NCI-H345 treated with DMSO at 0.1 percent for 48 hours (cell line): ENCODE results near the gene CEP170.

ENCODE experiments used
- DNase-seq: peaks from one replicate; lab custom pipeline; 2025; ENCODE audit not compliant: unreplicated experiment; lab: John Stamatoyannopoulos, UW

CEP170 gene

GRCh38 chr1:243268751-243269460, 13.8 kb upstream of the CEP170 start:
- DNase-seq: no peak

DNA sequence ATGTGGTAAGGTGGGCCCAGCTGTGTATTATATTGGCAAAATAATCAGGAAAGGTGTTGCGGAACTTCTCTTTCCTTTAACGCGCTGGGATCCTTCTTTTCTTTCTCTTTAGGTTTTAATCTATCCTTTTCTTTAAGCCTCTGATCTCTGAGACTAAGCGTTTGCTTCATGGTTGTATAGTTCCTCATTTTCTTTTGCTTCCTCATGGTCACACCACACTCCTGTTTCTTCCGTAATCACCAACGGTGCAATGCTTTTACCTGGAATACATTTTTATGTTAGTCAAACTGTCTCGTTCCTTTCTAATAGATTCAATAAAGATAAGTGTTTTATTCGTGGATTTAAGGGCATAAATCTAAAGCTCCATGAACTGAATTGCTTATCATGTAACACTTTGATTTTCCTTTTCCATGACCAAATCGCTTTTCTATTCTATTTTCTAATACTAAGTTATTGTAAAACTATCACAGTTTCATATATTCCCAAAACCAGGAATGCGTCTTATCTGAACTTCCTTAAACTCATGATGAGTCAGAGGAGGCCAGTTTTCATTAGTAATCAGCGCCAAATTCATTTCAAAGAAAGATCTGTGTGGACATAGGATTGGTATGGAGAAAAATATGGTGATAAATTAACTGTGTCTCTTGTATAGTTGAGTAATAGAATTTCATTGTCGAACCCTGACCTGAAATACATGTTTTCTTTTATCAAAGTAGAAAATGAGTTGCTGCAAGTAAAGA, 13.0 kb upstream of the CEP170 start:
- DNase-seq: no peak

DNA sequence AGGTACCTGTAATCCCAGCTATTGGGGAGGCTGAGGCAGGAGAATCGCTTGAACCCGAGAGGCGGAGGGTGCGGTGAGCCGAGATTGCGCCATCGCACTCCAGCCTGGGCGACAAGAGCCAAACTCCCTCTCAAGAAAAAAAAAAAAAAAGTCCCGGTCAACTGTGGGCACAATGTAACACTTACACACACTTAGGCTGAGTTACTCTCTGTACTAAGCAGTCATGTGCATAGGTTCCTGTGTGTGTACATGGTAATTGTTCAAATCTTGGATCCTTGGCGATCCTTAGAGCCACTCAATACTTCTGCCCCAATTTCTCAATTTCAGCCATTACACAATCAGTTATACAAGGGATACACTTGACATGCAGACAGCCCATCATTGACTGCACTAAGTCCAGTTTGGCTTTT, 12.4 kb upstream of the CEP170 start:
- no peak for DNase-seq

- DNase-seq: no peak
These were observed 11.2 kb upstream of the CEP170 start for GRCh38 chr1:243266231-243266630.

GRCh38 chr1:243264717-243265116, 9.6 kb upstream of the CEP170 start:
- DNase-seq: no peak

DNA sequence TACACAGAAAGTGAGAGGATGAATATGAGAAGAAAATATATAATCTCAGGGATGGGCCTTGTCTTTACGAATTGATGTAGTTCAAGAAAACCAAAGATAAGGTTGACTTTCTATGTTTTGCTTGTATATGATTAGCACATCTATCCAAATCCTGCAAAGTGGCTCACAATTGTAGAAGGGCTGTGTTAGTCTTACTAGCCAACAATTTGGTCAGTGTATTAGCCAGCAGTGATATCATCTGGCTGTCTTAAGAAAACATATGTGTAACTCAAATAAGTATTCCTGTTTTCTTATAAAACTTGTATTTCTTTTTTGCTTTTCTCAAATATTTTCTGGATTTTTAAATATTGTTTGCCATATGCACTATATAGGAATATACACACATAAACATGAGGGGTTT, 6.3 kb upstream of the CEP170 start:
- DNase-seq: no peak

- no peak for DNase-seq
These were observed 5.3 kb upstream of the CEP170 start for GRCh38 chr1:243260221-243260880.

DNA sequence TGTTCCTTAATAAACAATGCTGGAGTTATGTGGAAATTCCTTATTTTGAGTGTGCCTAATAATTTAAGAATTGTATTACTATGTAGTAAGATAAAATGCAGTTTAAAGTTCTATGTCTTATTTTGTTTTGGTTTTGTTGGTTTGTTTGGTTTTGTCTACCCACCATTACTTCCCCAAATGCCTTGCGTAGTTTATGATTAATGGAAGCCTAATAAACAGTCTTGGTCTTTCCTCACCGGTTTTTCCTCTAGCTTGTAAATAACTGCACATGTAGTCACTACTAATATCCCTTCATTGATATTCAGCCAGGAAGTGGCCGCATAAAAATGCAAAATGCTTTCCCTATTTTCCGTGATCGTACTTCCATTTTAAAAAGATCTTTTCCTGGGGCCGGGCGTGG, 3.6 kb upstream of the CEP170 start:
- no peak for DNase-seq

DNA sequence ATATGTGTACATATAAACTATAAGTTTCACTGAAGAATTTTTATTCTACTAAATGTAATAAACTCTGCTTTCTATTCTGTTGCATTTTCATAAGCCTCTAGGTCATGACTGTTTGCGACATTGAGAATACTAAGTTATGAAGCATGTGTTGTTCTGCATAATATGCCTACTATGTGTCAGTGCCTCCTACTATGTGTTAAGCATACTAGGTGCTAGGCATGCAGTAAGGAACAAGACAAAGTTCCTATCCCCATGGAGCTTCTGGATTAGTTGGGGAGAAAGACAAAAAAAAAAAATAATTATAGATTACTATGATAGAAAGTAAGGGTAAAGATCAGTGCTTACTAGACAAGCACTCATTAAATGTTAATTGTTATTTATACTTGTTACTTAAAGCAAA, 2.1 kb upstream of the CEP170 start:
- DNase-seq: no peak

DNA sequence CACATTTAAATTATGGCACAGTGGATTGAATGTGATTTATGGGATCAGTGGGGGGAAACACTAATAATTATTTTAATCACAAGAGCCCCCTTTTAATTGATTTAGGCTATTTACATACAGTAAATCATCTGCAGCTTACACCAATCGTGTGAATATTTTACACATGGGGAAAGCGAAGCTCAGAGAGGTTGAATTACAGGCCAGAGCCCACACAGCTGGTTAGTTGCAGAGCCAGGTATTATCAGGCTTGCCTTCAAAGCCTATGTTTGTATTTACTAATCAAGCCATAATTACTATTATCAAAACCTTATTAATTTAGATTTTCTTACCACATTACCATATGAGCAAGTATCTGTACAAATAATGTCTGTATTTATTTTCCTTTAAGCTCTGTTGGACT, 1.5 kb upstream of the CEP170 start:
- no peak for DNase-seq

- peak; percentile 97 for DNase-seq
These were observed 871 bp upstream of the CEP170 start, which contains the start of gene SDCCAG8 for GRCh38 chr1:243255791-243256512. Gene SDCCAG8, plus strand, starts transcription at chr1:243256041. Its CDS starts 133 bp downstream, at chr1:243256174.

DNA sequence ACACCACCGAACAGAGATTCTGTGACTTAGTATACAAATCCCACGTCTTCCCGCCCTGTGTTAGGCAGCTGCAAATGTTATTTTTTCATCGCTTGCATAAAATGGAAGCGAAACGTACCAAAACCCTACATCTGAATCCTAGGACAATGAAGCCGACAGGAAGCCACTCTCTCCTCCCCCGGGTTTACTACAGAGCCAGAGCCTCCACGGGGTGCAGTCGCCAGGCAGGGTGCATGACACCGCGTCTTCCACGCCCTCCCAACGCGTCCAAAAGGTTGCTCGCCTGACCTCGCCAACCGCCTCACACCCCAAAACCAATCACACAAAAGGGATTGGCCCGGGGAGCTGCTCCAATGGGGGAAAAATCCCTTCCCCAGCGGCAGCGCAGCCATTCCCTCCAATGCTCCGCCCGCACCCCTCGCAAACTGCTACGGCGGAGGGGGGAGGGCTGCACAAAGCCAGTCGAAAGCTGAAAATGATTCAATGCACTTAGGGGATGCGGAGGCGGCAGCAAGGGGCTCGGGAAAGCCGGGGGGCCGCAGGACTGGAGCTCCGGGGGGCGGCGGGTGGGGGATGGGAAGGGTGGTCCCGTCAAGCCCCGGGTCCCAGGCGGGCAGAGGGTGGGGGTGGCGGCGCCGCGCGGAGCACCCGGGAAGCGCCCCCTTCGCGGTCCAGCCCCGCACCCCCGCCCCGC, 701 bp downstream of the CEP170 start:
- DNase-seq: peak; percentile 66

GRCh38 chr1:243253926-243254232, 1.2 kb downstream of the CEP170 start:
- DNase-seq: no peak

GRCh38 chr1:243253211-243253925, 1.7 kb downstream of the CEP170 start:
- peak; percentile 30 for DNase-seq

DNA sequence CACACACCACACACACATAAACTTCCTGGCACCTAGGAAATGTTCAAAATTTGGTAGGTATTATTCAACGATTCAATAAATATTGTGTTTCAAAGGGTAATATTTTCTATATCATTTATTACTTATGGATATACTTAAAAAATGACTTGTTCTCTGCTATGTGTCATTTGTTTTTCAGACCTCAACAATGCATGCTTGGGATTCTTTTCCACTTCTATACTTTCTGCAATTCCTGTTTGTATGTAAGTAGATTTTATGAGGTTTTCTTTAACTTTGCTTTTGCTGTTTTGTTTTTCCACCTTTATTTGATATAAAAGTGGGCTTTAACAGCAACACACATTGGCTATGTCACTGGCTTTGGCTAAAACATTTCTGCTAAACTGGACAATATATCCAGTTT, 3.5 kb downstream of the CEP170 start:
- DNase-seq: no peak

DNA sequence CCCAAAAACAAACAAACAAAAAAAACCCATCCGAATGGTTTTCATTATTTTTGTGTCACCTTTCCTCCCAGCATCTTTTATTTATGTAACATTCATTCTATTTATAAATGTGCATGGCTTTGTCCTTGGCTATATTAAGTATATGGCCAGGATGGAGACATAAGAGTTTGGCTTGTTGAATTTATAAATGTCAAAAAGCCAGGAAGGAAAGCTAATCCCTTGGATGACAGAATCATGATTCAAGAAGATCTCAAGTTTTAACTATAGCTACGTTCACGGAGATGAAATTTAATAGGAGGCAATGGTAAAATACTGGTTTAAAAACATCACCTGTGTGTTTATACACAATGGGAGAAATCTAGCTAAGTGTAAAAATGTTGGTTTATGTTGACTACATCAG, 5.0 kb downstream of the CEP170 start:
- DNase-seq: no peak

GRCh38 chr1:243249214-243249613, 5.9 kb downstream of the CEP170 start:
- no peak for DNase-seq

DNA sequence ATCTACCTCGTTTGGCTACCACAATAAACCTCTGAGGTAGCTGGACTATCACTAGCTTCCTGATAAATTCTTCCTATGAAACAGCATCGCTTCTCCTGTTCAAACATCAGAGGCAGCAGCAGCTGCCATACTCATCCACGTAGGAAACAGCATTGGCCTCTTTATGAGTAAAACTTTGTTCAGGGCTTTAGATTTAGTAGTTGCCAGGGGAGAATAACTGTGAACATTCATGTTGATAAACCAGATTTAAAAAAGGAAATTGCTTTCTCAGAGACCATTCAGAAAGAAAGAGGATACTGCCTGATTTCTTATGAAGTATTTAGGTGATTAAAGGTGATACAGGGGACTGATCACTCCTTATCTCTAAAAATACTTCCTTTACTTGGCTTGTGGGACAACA, 7.2 kb downstream of the CEP170 start:
- no peak for DNase-seq

DNA sequence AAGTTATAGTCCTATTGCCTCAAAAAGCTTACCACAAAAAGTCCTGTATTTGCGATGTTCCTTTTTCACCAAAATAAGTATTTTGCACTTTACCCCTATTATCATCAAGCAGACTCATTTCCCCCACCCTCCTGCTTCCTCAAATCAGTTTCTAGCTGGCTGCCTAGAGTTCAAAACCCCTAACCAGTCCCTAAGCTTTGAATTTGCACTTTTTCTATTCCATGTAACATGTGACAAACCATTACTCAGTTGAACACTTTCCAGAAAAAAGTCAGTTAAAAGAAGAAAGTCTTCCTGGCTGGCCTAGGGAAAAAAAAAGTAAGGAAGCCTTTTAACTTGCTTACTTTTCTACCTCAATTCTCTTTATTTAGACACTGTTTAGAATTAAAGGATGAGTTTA, 8.2 kb downstream of the CEP170 start:
- DNase-seq: no peak

- DNase-seq: no peak
These were observed 10.6 kb downstream of the CEP170 start for GRCh38 chr1:243244432-243244841.
